Right atrium auricular region (tissue), 2 donors: Measurements from ENCODE around the gene OR1E1. TPM values are rescaled to one million over a fixed set of nuclear protein-coding genes. Genes with fewer than 3 reads are reported as not detected.
"Not testable (repeated sequence)": the region's sequence is repeated elsewhere in the genome, so short reads cannot be mapped to it uniquely, and the experiment has no call there.

Experiments used
- DNase-seq: peaks from one replicate; pipeline ENCODE4 v3.0.0-alpha.2; 2019; ENCODE audit warnings: low spot score
- H3K27ac ChIP-seq, 2 donors: fragments of 200-600 bp; sonication (generic); 1 replicate in 1 of 2; 2 replicates in 1 of 2; pipeline ENCODE4 v1.5.1; 2016 to 2019
- H3K27me3 ChIP-seq, 2 donors: fragments of 200-600 bp; sonication (generic); one replicate each; pipeline versions ENCODE4 v1.5.1 to v1.6.0; 2017 to 2019
- H3K36me3 ChIP-seq: fragments of 200-600 bp; sonication (generic); one replicate; pipeline ENCODE4 v1.5.1; 2016
- H3K4me1 ChIP-seq, 2 donors: fragments of 200-600 bp; sonication (generic); one replicate each; pipeline versions ENCODE4 v1.5.1 to v1.6.0; 2017 to 2019
- H3K4me3 ChIP-seq, 2 donors: fragments of 200-600 bp; sonication (generic); 1 replicate in 1 of 2; 2 replicates in 1 of 2; pipeline ENCODE4 v1.5.1; 2017 to 2019; ENCODE audit warnings: mild to moderate bottlenecking in 1 of 2, moderate library complexity in 1 of 2
- H3K9me3 ChIP-seq, 2 donors: fragments of 200-600 bp; sonication (generic); one replicate each; pipeline ENCODE4 v1.5.1; 2019
- total RNA-seq, 2 donors: library from RNA; depleted of rRNA; stranded (reverse); fragments of >200 nt; gene quantifications; one replicate each; pipeline ENCODE4 v1.1.0, GENCODE V29; 2016
- TF ChIP-seq, protein P1 (sequence below), 2 donors: fragments of 200-600 bp; sonication (generic); IDR thresholded peaks; one replicate each; pipeline ENCODE4 v1.5.1; 2019; ENCODE audit warnings: antibody characterized with exemption in 2 of 2

The OR1E1 gene
- total RNA-seq, 2 donors from 2014 or later: not detected

DNA sequence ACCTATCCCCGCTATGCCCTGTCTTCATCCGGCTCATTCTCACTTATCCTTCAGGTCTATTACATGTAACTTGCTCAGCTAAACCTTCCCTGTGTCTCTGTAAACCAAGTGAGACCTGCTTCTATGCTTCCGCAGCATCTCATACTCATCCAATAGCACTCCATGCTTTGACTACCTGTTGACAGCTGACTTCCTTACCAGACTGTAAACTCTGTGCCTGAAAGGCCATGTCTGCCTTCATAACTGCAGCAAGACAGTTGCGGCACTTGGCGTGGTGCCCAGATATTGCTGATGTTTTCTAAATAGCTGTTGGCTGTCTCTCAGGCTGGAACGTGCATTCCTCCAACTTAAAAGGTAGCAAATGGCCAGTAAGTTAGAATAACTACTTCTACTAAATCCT, 1.8 kb upstream of the OR1E1 start:
- H3K36me3 ChIP-seq: no peaks in the 10 kb centered on the region
- H3K4me1 ChIP-seq: no peaks in the 10 kb centered on the region
- no peak for DNase-seq
- H3K9me3 ChIP-seq: no peaks in the 10 kb centered on the region
- no peak overlapping the region for H3K4me3 ChIP-seq
- H3K27me3 ChIP-seq: no peaks in the 10 kb centered on the region
- TF ChIP-seq, protein P1, sequence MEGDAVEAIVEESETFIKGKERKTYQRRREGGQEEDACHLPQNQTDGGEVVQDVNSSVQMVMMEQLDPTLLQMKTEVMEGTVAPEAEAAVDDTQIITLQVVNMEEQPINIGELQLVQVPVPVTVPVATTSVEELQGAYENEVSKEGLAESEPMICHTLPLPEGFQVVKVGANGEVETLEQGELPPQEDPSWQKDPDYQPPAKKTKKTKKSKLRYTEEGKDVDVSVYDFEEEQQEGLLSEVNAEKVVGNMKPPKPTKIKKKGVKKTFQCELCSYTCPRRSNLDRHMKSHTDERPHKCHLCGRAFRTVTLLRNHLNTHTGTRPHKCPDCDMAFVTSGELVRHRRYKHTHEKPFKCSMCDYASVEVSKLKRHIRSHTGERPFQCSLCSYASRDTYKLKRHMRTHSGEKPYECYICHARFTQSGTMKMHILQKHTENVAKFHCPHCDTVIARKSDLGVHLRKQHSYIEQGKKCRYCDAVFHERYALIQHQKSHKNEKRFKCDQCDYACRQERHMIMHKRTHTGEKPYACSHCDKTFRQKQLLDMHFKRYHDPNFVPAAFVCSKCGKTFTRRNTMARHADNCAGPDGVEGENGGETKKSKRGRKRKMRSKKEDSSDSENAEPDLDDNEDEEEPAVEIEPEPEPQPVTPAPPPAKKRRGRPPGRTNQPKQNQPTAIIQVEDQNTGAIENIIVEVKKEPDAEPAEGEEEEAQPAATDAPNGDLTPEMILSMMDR (IDR thresholded peaks at IDR 0.05): no peak
- no peak overlapping the region for H3K27ac ChIP-seq

DNA sequence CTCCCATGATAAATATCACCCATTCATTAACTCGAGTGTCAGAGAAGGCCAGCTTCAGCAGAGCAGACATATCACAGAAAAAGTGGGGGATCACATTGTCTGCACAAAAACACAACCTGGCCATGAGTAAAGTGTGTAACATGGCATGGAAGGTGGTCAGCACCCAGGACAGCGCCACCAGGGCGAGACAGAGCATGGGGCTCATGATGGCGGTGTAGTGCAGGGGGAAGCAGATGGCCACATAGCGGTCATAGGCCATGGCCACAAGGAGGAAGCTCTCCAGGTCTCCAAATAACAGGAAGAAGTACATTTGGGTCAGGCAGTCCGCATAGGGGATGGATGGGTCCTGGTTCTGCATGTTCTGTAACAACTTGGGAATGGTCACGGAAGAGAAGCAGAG, 409 bp downstream of the OR1E1 start:
- H3K27ac ChIP-seq, H3K27me3 ChIP-seq, H3K36me3 ChIP-seq, H3K4me1 ChIP-seq, H3K9me3 ChIP-seq, DNase-seq, H3K4me3 ChIP-seq: not testable (repeated sequence)

- DNase-seq: no peak
- H3K9me3 ChIP-seq: peaks cover 0 to 9% of the 10 kb centered on the region in 2 donors
- H3K36me3 ChIP-seq: no peaks in the 10 kb centered on the region
- H3K4me1 ChIP-seq: no peaks in the 10 kb centered on the region
- H3K27ac ChIP-seq: no peak overlapping the region
- no peak overlapping the region for H3K4me3 ChIP-seq
- H3K27me3 ChIP-seq: no peaks in the 10 kb centered on the region
- TF ChIP-seq, protein P1 (IDR thresholded peaks at IDR 0.05): no peak
These were observed 8.4 kb downstream of the OR1E1 start for GRCh38 chr17:3389791-3390190.

DNA sequence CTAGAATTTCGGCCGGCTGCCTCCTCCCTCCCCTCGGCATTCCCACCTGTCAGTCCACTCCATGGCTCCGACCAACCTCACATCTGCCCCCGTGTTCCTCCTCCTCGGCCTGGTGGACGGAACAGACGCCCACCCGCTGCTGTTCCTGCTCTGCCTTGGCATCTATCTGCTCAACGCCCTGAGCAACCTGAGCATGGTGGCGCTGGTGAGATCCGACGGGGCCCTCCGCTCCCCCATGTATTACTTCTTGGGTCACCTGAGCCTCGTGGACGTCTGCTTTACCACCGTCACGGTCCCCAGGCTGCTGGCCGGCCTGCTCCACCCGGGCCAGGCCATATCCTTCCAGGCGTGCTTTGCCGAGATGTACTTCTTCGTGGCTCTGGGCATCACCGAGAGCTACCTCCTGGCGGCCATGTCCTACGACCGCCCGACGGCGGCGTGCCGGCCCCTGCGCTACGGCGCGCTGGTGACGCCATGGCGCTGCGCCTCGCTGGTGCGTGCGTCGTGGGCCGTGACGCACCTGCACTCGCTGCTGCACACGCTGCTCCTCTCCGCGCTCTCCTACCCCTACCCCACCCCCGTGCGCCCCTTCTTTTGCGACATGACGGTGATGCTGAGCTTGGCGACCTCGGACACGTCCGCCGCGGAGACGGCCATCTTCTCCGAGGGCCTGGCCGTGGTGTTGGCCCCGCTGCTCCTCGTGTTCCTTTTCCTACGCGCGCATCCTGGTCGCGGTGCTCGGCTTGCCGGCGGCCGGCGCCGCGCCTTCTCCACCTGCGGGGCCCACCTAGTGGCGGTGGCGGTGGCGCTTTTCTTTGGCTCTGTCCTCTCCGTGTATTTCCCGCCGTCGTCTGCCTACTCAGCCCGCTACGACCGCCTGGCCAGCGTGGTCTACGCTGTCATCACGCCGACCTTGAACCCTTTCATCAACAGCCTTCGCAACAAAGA, 12.1 kb downstream of the OR1E1 start, which contains the start of gene OR3A2:
OR3A2 (minus strand) TSS at position 440 of the 948 bp plus-strand sequence.
- H3K36me3 ChIP-seq: no peaks in the 10 kb centered on the region
- H3K4me1 ChIP-seq: no peaks in the 10 kb centered on the region
- peaks cover 0 to 9% of the 10 kb centered on the region in 2 donors for H3K9me3 ChIP-seq
- TF ChIP-seq, protein P1 (IDR thresholded peaks at IDR 0.05): no peak
- no peak within 1 kb of the TSS for H3K27ac ChIP-seq
- H3K4me3 ChIP-seq: no peak within 1 kb of the TSS
- DNase-seq: no peak
- H3K27me3 ChIP-seq: no peaks in the 10 kb centered on the region

DNA sequence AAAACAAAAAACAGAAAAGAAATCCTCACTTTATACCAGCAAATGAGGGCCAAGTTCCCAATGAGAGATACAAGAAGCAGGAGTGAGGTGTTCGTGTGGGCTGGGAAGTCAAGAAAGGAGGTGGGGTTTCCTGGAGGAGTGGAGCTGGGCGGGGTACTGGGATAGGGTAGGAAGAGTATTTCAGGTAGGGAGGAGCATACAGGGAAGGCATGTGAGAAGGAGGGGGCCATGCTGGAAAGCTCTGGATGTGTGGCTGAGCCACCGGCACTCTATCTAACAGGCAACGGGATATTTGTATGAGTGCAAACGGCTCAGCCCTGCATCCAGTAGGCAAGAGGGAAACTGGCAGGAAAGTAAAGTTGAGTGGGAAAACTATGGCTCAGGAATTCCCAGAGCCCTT, 16.3 kb downstream of the OR1E1 start:
- no peaks in the 10 kb centered on the region for H3K9me3 ChIP-seq
- H3K4me3 ChIP-seq: no peak overlapping the region
- H3K27me3 ChIP-seq: no peaks in the 10 kb centered on the region
- TF ChIP-seq, protein P1 (IDR thresholded peaks at IDR 0.05): no peak
- H3K4me1 ChIP-seq: no peaks in the 10 kb centered on the region
- no peaks in the 10 kb centered on the region for H3K36me3 ChIP-seq
- no peak overlapping the region for H3K27ac ChIP-seq
- DNase-seq: no peak

GRCh38 chr17:3378321-3378720, 19.9 kb downstream of the OR1E1 start:
- TF ChIP-seq, protein P1 (IDR thresholded peaks at IDR 0.05): no peak
- DNase-seq: no peak
- Histone ChIP-seq H3K27ac (no peak overlapping the region), H3K4me3 (no peak overlapping the region), H3K4me1 (no peaks in the 10 kb centered on the region), H3K27me3 (no peaks in the 10 kb centered on the region), H3K9me3 (peaks cover 0 to 12% of the 10 kb centered on the region in 2 donors), H3K36me3 (no peaks in the 10 kb centered on the region)

DNA sequence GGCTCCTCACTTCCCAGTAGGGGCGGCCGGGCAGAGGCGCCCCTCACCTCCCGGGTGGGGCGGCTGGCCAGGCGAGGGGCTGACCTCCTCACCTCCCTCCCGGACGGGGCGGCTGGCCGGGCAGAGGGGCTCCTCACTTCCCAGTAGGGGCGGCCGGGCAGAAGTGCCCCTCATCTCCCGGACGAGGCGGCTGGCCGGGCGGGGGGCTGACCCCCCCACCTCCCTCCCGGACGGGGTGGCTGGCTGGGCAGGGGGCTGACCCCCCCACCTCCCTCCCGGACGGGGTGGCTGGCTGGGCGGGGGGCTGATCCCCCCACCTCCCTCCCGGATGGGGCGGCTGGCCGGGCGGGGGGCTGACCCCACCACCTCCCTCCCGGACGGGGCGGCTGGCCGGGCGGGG, 27.0 kb downstream of the OR1E1 start:
- peaks cover 0 to 25% of the 10 kb centered on the region in 2 donors for H3K9me3 ChIP-seq
- not testable (repeated sequence) for H3K4me3 ChIP-seq, H3K4me1 ChIP-seq, H3K27ac ChIP-seq, H3K27me3 ChIP-seq, H3K36me3 ChIP-seq, DNase-seq
